Measurements from ENCODE around the gene PISD.

Gene PISD

DNA sequence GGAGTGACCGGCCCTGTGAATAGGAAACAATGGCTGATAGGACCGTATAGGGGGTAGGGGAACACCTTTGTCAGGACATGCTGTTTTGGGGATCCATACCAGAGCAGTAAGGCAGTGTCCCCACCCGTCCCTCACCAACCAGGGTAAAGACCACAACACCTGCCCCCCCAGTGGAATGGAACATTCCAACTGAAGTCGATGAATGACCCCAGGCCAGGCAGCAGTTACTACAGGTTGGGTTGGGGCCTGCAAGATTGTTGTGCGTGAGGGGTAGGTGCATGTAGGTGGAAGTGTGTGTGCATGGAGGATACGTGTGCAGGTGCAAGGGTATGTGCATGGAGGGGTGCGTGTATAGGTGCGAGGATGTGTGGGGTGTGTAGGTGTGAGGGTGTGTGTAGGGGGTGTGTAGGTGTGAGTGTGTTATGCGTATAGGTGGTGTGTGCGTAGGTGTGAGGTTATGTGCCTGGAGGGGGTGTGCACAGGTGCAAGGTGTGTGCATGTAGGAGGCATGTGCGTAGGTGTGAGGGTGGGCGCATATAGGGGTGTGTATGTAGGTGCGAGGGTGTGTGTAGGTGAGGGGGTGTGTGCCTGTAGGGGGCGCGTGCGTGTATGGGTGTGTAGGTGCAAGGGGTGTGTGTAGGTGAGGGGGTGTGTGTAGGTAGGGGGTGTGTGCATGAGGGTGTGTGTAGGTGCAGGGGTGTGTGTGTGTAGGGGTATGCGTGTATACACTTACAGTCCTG is 32.9 kb downstream of the PISD start:
- H3K4me3 ChIP-seq (ENCODE audit: low read depth, low read length), result no peak overlapping the region; the same call in 1 of the 2 replicates
- DNase-seq (ENCODE audit: low read depth), result no peak

DNA sequence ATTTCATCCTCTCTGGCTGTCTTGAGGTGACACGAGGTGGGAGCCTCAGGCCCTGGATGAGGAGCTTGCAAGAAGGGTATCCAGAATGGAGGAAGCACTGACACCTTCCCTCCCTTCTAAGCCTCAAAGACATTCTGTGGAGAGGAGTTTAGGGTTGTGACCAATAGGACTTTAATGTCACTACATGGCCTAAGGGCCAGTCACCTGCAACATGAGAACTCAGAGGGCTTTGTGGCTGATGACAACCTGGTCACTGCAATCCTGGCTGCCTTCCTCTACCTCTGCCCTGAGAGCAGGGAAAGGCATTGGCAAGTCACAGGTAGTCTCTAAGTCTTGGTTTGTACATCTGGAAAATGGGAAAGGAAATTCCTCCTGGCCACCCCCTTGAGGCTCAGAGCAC is 33.7 kb downstream of the PISD start:
- no peak for DNase-seq (ENCODE audit: low read depth)
- H3K4me3 ChIP-seq (ENCODE audit: low read depth, low read length), result no peak overlapping the region
- TF ChIP-seq, protein P1, sequence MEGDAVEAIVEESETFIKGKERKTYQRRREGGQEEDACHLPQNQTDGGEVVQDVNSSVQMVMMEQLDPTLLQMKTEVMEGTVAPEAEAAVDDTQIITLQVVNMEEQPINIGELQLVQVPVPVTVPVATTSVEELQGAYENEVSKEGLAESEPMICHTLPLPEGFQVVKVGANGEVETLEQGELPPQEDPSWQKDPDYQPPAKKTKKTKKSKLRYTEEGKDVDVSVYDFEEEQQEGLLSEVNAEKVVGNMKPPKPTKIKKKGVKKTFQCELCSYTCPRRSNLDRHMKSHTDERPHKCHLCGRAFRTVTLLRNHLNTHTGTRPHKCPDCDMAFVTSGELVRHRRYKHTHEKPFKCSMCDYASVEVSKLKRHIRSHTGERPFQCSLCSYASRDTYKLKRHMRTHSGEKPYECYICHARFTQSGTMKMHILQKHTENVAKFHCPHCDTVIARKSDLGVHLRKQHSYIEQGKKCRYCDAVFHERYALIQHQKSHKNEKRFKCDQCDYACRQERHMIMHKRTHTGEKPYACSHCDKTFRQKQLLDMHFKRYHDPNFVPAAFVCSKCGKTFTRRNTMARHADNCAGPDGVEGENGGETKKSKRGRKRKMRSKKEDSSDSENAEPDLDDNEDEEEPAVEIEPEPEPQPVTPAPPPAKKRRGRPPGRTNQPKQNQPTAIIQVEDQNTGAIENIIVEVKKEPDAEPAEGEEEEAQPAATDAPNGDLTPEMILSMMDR (IDR thresholded peaks at IDR 0.05; ENCODE audit: control insufficient read depth, extremely low read depth, insufficient read depth), result no peak

More for the DNA sequence above, 32.9 kb downstream of the PISD start:
- TF ChIP-seq, protein P1 (IDR thresholded peaks at IDR 0.05; ENCODE audit: control insufficient read depth, extremely low read depth, insufficient read depth), result no peak

DNA sequence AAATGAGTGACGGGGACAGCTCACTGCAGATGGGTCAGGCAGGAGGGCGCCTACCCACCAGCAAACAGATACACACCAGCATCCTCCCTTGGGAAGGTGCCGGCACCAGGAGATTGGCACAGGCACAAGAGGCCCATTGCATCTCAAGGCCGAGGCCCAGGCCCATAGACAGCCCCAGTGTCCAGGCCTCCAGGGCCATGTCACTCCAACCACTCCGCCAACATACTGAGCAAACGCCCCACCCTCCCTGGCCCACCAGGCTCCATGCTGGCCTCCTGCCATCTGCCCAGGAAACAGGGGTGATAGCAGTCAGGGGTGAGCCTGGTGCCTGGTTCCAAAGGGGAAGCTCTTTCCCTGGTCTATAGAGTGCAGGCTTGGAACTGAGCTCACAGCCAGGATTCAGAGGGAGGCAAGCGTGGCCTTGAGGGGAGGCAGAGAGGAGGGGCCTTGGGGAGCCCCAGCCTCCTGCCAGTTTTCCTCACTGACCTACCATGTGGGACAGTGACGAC is 34.7 kb downstream of the PISD start:
- no peak for DNase-seq (ENCODE audit: low read depth)
- no peak overlapping the region for H3K4me3 ChIP-seq (ENCODE audit: low read depth, low read length)
- TF ChIP-seq, protein P1 (IDR thresholded peaks at IDR 0.05; ENCODE audit: control insufficient read depth, extremely low read depth, insufficient read depth), result no peak

DNA sequence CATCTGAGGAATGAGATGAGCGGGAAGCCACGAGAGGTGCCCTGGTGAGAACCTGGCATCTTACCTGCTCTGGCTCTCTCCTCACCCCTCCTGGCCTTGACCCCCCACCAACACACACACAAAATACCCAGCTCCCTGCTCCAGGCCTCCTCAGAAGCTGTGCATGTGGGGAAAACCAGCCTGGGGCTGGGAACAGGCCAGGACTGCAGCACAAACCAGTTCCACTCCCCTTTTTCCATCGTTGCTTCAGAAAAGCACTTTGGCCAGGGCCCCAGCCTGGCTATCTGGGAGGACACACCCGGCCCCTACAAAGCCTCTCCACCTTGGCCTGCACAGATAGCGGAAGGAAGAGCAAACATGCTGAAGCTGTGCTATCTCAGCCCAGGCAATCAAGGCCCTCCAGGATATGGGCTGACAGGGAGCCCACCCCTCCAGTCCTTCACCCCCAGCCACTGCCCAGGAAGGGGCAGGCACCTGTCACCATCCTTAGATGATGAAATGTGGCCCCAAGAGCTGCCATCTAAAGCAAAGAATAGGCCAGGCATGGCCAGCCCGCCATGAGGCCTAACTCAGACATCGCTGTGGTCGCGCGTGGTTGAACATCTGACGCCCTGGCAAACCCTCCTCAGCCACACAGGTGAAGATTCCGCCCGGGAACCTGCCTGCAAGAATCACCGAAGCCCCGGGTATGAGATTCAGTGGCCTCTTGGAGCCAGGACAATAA is 35.4 kb downstream of the PISD start:
- TF ChIP-seq, protein P1 (IDR thresholded peaks at IDR 0.05; ENCODE audit: control insufficient read depth, extremely low read depth, insufficient read depth), result no peak
- DNase-seq (ENCODE audit: low read depth), result no peak
- no peak overlapping the region for H3K4me3 ChIP-seq (ENCODE audit: low read depth, low read length)

DNA sequence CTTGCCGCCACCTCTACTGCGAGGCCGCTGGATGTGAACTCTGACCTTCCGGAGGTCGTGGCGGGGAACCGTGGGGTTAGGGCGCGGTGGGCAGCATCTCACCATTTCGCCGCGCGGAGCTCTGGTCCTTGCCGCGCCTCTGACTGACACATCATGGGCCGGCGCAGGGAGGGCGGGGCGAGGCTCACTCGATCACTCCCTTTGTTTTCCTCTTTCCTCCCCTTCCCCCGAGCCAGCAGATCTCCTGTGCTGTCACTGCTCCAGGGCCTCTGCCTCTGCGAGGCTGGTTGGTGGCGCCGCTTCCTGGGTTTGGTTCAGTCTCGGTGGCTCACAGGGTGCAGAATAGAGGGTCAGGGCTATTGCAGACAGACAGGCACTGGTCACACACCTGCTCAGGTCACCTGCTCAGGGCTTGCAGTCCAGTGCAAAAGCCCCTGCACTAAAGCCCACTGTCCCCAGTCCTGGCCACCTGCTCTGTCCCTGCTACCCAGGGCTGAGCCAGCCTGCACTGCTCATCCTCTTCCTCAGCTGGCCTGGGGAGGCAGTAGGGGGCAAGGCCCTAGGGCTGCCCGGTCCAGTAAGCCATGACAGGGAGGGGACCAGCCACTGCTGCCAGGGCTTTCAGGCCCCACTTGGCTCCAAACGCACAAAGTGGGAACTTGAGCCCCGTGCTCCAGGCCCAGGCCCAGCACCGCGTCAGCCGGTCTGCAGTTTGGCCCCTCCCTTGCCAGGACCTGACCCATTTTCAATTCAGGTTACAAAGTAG is 36.2 kb downstream of the PISD start:
- TF ChIP-seq, protein P1 (IDR thresholded peaks at IDR 0.05; ENCODE audit: control insufficient read depth, extremely low read depth, insufficient read depth), result no peak
- no peak for DNase-seq (ENCODE audit: low read depth)
- H3K4me3 ChIP-seq (ENCODE audit: low read depth, low read length), result no peak overlapping the region

DNA sequence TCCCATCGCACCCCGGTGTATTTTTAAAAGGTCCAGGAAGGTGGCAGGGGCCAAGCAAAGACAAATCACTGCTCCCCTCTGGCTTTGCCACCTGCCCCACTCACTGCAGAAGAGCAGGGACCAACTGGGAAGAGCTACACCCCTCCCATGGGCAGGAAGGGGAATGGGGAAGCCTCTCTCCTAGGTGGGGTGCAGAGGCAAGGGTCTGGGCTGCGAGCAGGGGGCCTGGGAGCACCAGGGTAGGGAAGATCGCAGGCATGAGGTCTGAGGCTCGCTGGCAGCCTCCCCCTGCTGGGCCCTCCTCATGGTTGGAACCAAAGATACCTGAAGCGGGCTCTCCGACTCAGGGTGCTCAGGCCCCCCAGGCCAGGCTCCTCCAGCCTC is 36.8 kb downstream of the PISD start:
- DNase-seq (ENCODE audit: low read depth), result no peak
- H3K4me3 ChIP-seq (ENCODE audit: low read depth, low read length), result no peak overlapping the region
- TF ChIP-seq, protein P1 (IDR thresholded peaks at IDR 0.05; ENCODE audit: control insufficient read depth, extremely low read depth, insufficient read depth), result no peak

All from LNCaP clone FGC (cell line).